ENCODE measurements around the gene METTL1. TPM values are rescaled to one million over a fixed set of nuclear protein-coding genes. Genes with fewer than 3 reads are reported as not detected.

The METTL1 gene
- total RNA-seq, 1 donor = 8.6 TPM

- DNase-seq (ENCODE audit: low read depth in 2 of 3, low spot score in 2 of 3) = no peak
Observed at GRCh38 chr12:57739914-57740538, 31.9 kb downstream of the METTL1 start.

GRCh38 chr12:57739387-57739786, 32.5 kb downstream of the METTL1 start:
- DNase-seq (ENCODE audit: low read depth in 2 of 3, low spot score in 2 of 3) = no peak

GRCh38 chr12:57738661-57739237, 33.2 kb downstream of the METTL1 start, which contains the start of gene AGAP2:
Gene AGAP2, minus strand, starts transcription at chr12:57738742. Its CDS starts 496 bp downstream, at chr12:57738246.
- DNase-seq (ENCODE audit: low read depth in 2 of 3, low spot score in 2 of 3) = no peak

- DNase-seq (ENCODE audit: low read depth in 2 of 3, low spot score in 2 of 3) = no peak
Observed at GRCh38 chr12:57737467-57738460, 34.1 kb downstream of the METTL1 start.

- DNase-seq (ENCODE audit: low read depth in 2 of 3, low spot score in 2 of 3) = no peak
Observed at GRCh38 chr12:57736741-57737466, 35.0 kb downstream of the METTL1 start.

GRCh38 chr12:57735952-57736740, 35.8 kb downstream of the METTL1 start:
- no peak for DNase-seq (ENCODE audit: low read depth in 2 of 3, low spot score in 2 of 3)

GRCh38 chr12:57735198-57735855, 36.6 kb downstream of the METTL1 start:
- no peak for DNase-seq (ENCODE audit: low read depth in 2 of 3, low spot score in 2 of 3)

- no peak for DNase-seq (ENCODE audit: low read depth in 2 of 3, low spot score in 2 of 3)
Observed at GRCh38 chr12:57734591-57734990, 37.3 kb downstream of the METTL1 start.

- no peak for DNase-seq (ENCODE audit: low read depth in 2 of 3, low spot score in 2 of 3)
Observed at GRCh38 chr12:57733928-57734327, 38.0 kb downstream of the METTL1 start.

- no peak for DNase-seq (ENCODE audit: low read depth in 2 of 3, low spot score in 2 of 3)
Observed at GRCh38 chr12:57732726-57733593, 38.9 kb downstream of the METTL1 start.

GRCh38 chr12:57732270-57732669, 39.6 kb downstream of the METTL1 start:
- no peak for DNase-seq (ENCODE audit: low read depth in 2 of 3, low spot score in 2 of 3)

- DNase-seq (ENCODE audit: low read depth in 2 of 3, low spot score in 2 of 3) = no peak
Observed at GRCh38 chr12:57731411-57732080, 40.4 kb downstream of the METTL1 start.

- DNase-seq (ENCODE audit: low read depth in 2 of 3, low spot score in 2 of 3) = no peak
Observed at GRCh38 chr12:57730336-57731067, 41.4 kb downstream of the METTL1 start.

GRCh38 chr12:57729321-57729844, 42.5 kb downstream of the METTL1 start:
- DNase-seq (ENCODE audit: low read depth in 2 of 3, low spot score in 2 of 3) = no peak

- DNase-seq (ENCODE audit: low read depth in 2 of 3, low spot score in 2 of 3) = no peak
Observed at GRCh38 chr12:57727758-57728395, 44.0 kb downstream of the METTL1 start.
